Stimulated activated CD8-positive, alpha-beta memory T cell treated with anti-CD3 and anti-CD28 coated beads, Interleukin-2, amount 100 ng/mL, for 48 hours (primary cell): Measurements from ENCODE around the gene POU4F2.
"Not testable (repeated sequence)": the region's sequence is repeated elsewhere in the genome, so short reads cannot be mapped to it uniquely, and the experiment has no call there.

Experiments
- DNase-seq, 2 donors: peaks; one replicate each; pipeline ENCODE4 v3.0.0-alpha.2; 2020; ENCODE audit warnings: low read depth in 2 of 2

Gene POU4F2

DNA sequence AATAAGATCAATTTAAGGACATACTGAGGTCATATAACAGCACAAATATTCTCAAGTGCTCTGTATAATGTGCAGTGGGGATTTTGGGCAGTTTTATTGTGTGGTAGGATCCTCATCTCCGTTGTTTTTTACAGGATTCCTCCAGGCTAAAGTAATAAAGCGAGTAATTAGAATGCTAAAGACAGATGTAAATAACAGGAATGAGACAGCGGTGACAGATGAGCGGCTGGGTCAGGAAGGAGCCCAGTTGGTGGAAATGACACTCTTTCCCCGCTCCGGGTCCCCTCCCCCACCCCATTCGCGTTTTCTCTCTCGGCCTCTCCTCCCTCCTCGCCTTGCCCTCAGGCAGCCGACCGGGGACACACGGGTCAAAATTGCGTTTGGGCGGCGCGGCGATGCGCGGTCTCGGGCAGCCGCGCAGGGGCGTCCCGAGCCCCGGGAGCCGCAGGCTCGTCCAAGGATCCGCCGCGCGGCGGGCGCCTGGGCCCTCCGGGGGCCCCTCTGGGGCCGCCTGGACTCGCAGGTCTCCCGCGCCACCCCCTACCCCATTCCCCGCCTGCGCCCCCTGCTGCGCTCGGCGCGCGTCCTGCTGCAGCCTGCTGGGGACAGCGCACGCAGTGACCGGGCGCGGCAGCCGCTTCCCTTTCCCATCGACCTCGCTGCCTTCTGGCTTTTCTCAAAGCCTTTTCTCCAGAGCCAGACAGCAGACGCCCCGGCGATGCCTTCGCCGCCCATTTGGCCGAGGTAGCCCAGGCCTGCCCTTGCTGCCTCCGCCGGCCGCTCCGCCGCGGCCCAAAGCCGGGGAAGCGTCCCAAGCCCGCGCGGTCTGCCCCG, 16.2 kb downstream of the POU4F2 start:
- no peak for DNase-seq

DNA sequence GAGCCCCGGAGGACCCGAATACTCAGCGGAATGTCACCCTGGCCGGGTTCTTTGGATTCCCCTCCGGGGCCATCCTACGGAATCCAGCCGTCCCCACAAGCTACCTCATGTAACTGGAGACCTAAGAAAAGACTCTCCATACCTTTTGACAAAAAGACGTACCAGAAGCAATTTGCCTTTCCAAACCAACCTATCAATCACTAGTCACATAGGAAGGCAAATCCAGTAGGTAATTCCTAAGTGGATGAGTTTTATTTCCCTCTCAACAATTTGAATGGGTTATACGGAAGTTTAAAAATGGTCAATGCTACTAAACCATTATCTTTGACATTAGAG, 16.8 kb downstream of the POU4F2 start:
- DNase-seq, result no peak

DNA sequence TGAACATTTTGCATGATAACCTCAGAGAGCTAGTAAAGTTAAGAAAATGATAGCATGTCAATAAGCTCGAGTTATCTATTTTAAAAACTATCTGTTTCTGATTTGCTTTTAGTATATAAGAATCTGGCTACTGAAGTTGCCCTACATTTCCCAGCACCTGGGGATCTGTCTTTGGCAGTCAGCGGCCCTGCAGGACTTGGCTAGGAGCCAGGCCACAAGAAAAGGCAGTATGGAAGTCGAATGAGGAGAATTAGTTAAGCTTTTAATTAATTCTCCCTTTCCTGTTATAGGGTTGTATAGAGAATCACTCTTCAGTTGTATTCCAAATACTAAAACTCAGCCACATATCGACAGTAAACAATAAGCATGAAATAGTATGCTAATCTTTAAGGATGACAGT, 22.7 kb downstream of the POU4F2 start:
- DNase-seq, result no peak

DNA sequence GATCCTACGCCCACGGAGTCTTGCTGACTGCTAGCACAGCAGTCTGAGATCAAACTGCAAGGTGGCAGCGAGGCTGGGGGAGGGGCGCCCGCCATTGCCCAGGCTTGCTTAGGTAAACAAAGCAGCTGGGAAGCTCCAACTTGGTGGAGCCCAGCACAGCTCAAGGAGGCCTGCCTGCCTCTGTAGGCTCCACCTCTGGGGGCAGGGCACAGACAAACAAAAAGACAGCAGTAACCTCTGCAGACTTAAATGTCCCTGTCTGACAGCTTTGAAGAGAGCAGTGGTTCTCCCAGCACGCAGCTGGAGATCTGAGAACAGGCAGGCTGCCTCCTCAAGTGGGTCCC, 25.2 kb downstream of the POU4F2 start:
- not testable (repeated sequence) for DNase-seq

DNA sequence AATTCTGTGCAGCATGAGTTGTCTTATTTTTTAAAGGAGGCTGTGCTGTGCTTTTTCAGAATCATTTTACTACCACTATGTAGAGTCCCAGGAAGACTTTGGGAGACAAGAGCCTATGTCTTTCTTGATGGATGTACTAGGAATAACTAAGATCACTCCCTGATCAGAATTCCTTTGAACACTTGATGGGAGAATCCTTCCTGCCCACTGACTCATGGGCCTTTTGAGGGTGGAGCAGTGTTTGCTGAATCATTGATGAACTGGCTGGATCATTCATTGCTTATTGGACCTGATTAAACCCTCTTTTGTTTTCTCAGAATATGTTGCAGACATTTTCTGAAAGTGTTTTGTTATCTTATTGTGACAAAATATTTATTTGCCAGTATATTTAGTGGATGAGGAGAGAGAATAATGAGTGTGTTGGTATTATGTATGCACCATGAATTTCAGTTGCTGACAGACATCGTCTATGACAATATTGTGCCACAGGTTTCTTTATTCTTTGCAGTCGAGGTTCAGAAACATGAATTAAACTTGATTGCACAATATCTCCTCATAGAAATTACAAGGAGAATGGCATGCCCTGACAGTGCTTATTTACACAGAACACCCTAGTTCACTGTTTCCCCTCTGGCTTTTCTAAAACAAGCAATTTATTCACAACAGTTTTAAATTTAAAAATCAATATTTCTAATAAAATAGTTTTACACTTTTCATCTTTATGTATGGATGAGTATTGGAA, 36.3 kb downstream of the POU4F2 start:
- DNase-seq, result no peak
